Peyer's patch (tissue), 4 donors: ENCODE data around the gene CD48.

ENCODE experiments used
- CTCF ChIP-seq, 6 experiments: fragments of 450-650 bp in 4 of 6; fragments of 200-600 bp in 2 of 6; sonication (generic) in 1 of 6; IDR thresholded peaks; one replicate each; pipeline ENCODE4 v1.5.1; 2017 to 2019; ENCODE audit warnings: antibody characterized with exemption in 6 of 6, mild to moderate bottlenecking in 3 of 6, moderate library complexity in 1 of 6
- POLR2A ChIP-seq, 2 donors: fragments of 450-650 bp; IDR thresholded peaks; one replicate each; pipeline ENCODE4 v1.5.1; 2017; ENCODE audit warnings: antibody characterized with exemption in 2 of 2, mild to moderate bottlenecking in 2 of 2, moderate library complexity in 2 of 2

GRCh38 chr1:160750608-160751007 lies 39.0 kb upstream of the CD48 start:
- TF ChIP-seq CTCF (IDR thresholded peaks at IDR 0.05) (no peak), POLR2A (IDR thresholded peaks at IDR 0.05) (no peak)
